ENCODE data around the gene MAPK8. TPM values are rescaled to one million over a fixed set of nuclear protein-coding genes. Genes with fewer than 3 reads are reported as not detected.

MAPK8 gene
- total and polyA plus RNA-seq, 2 of the 4 experiments (the other 2 are of a cell fraction) = 41.5 to 54.7 TPM

GRCh38 chr10:48258105-48258504 is 48.4 kb upstream of the MAPK8 start:
- WGBS, 2 experiments (ENCODE audit: extremely low coverage in 2 of 2, insufficient read length in 1 of 2) = no CpG with 5 or more reads among the region's 1 CpG
- Histone ChIP-seq H3K79me1 (ENCODE audit: low read depth in 1 of 2, low read length in 2 of 2) (no peaks in the 10 kb centered on the region), H3K4me2 (ENCODE audit: low read depth, low read length) (no peak overlapping the region), H3K14ac (replicated peaks; ENCODE audit: low read depth, low read length) (no peak overlapping the region), H2BK15ac (ENCODE audit: low read depth, low read length) (no peak overlapping the region), H4K20me1 (ENCODE audit: insufficient read depth, low read length) (no peaks in the 10 kb centered on the region), H3K27ac (ENCODE audit: insufficient read depth, low read length) (no peak overlapping the region), H3K4me1 (ENCODE audit: control insufficient read depth, insufficient read depth, low read length) (no peaks in the 10 kb centered on the region), H2AK9ac (replicated peaks; ENCODE audit: low read depth, low read length, poor library complexity) (no peak overlapping the region), H3K36me3 (ENCODE audit: control insufficient read depth, insufficient read depth, low read length) (no peaks in the 10 kb centered on the region), H2AFZ (replicated peaks; ENCODE audit: low read length, poor library complexity) (no peak overlapping the region), H3K4ac (ENCODE audit: low read depth, low read length) (no peak overlapping the region), H3K9me3 (ENCODE audit: control insufficient read depth, insufficient read depth, low read length) (no peaks in the 10 kb centered on the region), H3K9me1 (ENCODE audit: insufficient read depth, low read length) (no peaks in the 10 kb centered on the region), H4K8ac (ENCODE audit: low read depth in 2 of 2, low read length in 2 of 2) (no peak overlapping the region), H3K27me3 (ENCODE audit: control insufficient read depth, insufficient read depth, low read length) (peaks cover 7% of the 10 kb centered on the region), H3K56ac (ENCODE audit: extremely low read depth, insufficient read depth, low read length) (no peak overlapping the region), H4K91ac (ENCODE audit: insufficient read depth, low read depth, low read length) (no peak overlapping the region), H3K23ac (ENCODE audit: low read depth, low read length) (no peak overlapping the region), H3K18ac (ENCODE audit: low read depth, low read length) (no peak overlapping the region), H3K4me3 (ENCODE audit: insufficient read depth, low read depth, low read length) (no peak overlapping the region), H2BK5ac (ENCODE audit: low read depth, low read length, poor library complexity, severe bottlenecking) (no peak overlapping the region), H3K9ac (ENCODE audit: low read depth, low read length) (no peak overlapping the region), H2AK5ac (ENCODE audit: low read depth, low read length) (no peak overlapping the region), H4K5ac (ENCODE audit: low read depth, low read length) (no peak overlapping the region), H2BK120ac (ENCODE audit: low read depth, low read length) (no peak overlapping the region), H2BK20ac (ENCODE audit: low read depth, low read length) (no peak overlapping the region)
- TF ChIP-seq POLR2A (IDR thresholded peaks at IDR 0.05; ENCODE audit: low read depth, low read length) = no peak
- TF ChIP-seq FOS (IDR thresholded peaks at IDR 0.05; ENCODE audit: low read depth, low read length) = no peak
- TF ChIP-seq NFE2L2 (IDR thresholded peaks at IDR 0.05; ENCODE audit: low read depth, low read length) = no peak
- TF ChIP-seq CTCF (conservative IDR thresholded peaks at IDR 0.05; ENCODE audit: low read depth, low read length) = no peak
- no peak for TF ChIP-seq RCOR1 (IDR thresholded peaks at IDR 0.05; ENCODE audit: insufficient replicate concordance, low read length)
- no peak for TF ChIP-seq MAFK (IDR thresholded peaks at IDR 0.05; ENCODE audit: low read depth, low read length)
- CTCF ChIA-PET = no interaction called here
- DNase-seq (no peak), ATAC-seq (ENCODE audit: low read depth) (no peak)
- intact Hi-C loops (cut with micrococcal nuclease) = loop anchor here (2.0 kb wide), 1 partner anchor 21 kb away; no protein-coding TSS in a partner anchor
- dilution Hi-C loops (cut with HindIII; ENCODE audit: low sequenced_read_pairs, unreplicated experiment) = no loop called here
- BruUV-seq (replicated peaks) = no TSS peak
- in situ Hi-C loops (cut with MboI; ENCODE audit: low sequenced_read_pairs) = no loop called here
- POLR2A ChIA-PET (ENCODE audit: unreplicated experiment) = no interaction called here

Measured in IMR-90 (cell line).